Body of pancreas (tissue), 4 donors: ENCODE results near the gene SLC24A1. TPM values are rescaled to one million over a fixed set of nuclear protein-coding genes. Genes with fewer than 3 reads are reported as not detected.

Experiments
- ATAC-seq: fragments of 150-250 bp; one replicate; pipeline ENCODE4 v1.9.1; 2016
- DNase-seq, 4 donors: peaks; one replicate each; pipeline ENCODE4 v3.0.0-alpha.2; 2019
- H3K27ac ChIP-seq, 4 donors: fragments of 200-600 bp; sonication (generic); 1 replicate in 3 of 4; 2 replicates in 1 of 4; pipeline versions ENCODE4 v1.5.1 to v1.6.1; 2016 to 2019; ENCODE audit warnings: mild to moderate bottlenecking in 1 of 4, mixed read lengths in 1 of 4, moderate library complexity in 1 of 4
- H3K27me3 ChIP-seq, 2 donors: fragments of 200-600 bp; sonication (generic); one replicate each; pipeline ENCODE4 v1.6.0; 2016; ENCODE audit warnings: mild to moderate bottlenecking in 1 of 2
- H3K36me3 ChIP-seq, 2 donors: fragments of 200-600 bp; sonication (generic); replicated peaks in 1 of 2; 2 replicates each; pipeline ENCODE4 v1.5.1; 2016; ENCODE audit warnings: low read depth in 2 of 2; ENCODE audit not compliant: insufficient read depth in 1 of 2
- H3K4me1 ChIP-seq: fragments of 200-600 bp; sonication (generic); one replicate; pipeline ENCODE4 v1.6.0; 2016
- H3K4me3 ChIP-seq, 2 donors: fragments of 200-600 bp; sonication (generic); 1 replicate in 1 of 2; 2 replicates in 1 of 2; pipeline ENCODE4 v1.5.1; 2016 to 2019
- H3K9me3 ChIP-seq, 3 donors: fragments of 200-600 bp; sonication (generic); 1 replicate in 2 of 3; 2 replicates in 1 of 3; pipeline ENCODE4 v1.5.1; 2016
- POLR2A ChIP-seq, 3 donors: fragments of 450-650 bp; IDR thresholded peaks; one replicate each; pipeline ENCODE4 v1.6.1; 2016; ENCODE audit warnings: antibody characterized with exemption in 3 of 3, mild to moderate bottlenecking in 2 of 3
- WGBS, 2 donors: methylation state at CpG; one replicate each; pipeline ENCODE4 v1.1.5; 2017; 5-methylcytosine and 5-hydroxymethylcytosine counted together
- intact Hi-C: fragments of 100-400 bp; cut with DNase I; formaldehyde crosslinking; loops from one replicate; pipeline ENCODE4 v1.15.1; 2023
- total RNA-seq, 2 donors: library from RNA; depleted of rRNA; stranded (reverse); fragments of >200 nt; gene quantifications; one replicate each; pipeline ENCODE4 v1.1.0, GENCODE V29; 2016
- TF ChIP-seq, protein P1 (sequence below), 7 experiments: fragments of 450-650 bp in 4 of 7; fragments of 200-600 bp in 3 of 7; sonication (generic) in 3 of 7; IDR thresholded peaks; one replicate each; pipeline ENCODE4 v1.5.1; 2016 to 2019; ENCODE audit warnings: antibody characterized with exemption in 7 of 7

The SLC24A1 gene
- total RNA-seq, 2 donors from 2014 or later, result 3.6 to 9.6 TPM

- WGBS, 2 donors, result 100% methylated on average over 1 of the region's 1 CpG
- no peak for ATAC-seq
Measured at GRCh38 chr15:65603559-65603958, 18.2 kb upstream of the SLC24A1 start.

DNA sequence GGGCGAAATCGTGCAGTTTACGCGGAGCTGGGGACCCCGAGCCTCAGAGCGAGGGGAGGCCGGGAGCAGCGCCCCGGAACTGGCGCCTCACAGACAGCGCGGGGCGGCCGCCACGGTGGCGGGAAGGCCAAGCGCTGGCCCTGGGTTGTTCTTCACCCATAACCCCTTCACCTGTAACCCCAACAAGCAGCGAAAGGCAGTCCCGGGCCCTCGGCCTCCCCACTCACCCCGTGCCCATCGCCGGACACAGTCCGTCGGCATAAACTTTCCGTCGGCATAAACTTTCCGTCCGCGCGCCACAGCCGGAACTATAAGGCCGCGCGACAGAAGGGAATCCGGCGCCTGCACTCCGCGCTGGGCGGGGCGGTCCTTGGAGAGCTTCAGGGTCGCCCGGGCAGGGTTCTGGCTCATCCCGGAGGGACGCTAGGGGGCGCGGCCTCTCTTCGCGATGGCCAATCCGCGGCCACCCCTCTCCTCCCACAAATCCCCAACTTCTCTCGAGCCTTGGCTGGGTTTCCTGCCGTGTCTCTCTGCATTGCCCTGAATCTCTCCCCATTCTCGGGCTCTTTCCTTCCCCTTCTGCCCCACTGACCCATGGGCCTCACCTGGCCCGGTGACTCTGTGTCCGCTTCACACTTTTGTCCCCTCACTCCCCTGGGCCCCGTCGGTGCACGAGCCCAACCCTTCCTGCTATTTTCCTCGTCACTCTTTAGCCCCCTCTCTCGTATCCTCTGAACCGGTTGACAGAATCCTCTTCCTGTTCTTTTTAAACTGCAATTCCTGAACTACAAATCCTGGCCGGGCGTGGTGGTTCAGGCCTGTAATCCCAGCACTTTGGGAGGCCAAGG lies 10.6 kb upstream of the SLC24A1 start, which contains the start of gene INTS14:
TSS of gene INTS14 (minus strand) at position 261 of the 848 bp plus-strand sequence. CDS start 3,751 bp downstream, outside the sequence.
- 0 to 1% methylated on average over 34 to 64 of the region's 64 CpGs for WGBS, 2 donors
- peaks cover 25% of the 10 kb centered on the region for H3K4me1 ChIP-seq
- peak within 1 kb of the TSS; percentile 74 to 93 (median 90) for H3K27ac ChIP-seq
- H3K36me3 ChIP-seq, result no peaks in the 10 kb centered on the region
- no peaks in the 10 kb centered on the region for H3K27me3 ChIP-seq
- H3K4me3 ChIP-seq, result peak within 1 kb of the TSS; percentile 80 to 85
- DNase-seq, result peak; percentile 98 to 99 (median 98)
- peak; percentile 65 to 90 (median 90) for TF ChIP-seq POLR2A (IDR thresholded peaks at IDR 0.05)
- TF ChIP-seq, protein P1, sequence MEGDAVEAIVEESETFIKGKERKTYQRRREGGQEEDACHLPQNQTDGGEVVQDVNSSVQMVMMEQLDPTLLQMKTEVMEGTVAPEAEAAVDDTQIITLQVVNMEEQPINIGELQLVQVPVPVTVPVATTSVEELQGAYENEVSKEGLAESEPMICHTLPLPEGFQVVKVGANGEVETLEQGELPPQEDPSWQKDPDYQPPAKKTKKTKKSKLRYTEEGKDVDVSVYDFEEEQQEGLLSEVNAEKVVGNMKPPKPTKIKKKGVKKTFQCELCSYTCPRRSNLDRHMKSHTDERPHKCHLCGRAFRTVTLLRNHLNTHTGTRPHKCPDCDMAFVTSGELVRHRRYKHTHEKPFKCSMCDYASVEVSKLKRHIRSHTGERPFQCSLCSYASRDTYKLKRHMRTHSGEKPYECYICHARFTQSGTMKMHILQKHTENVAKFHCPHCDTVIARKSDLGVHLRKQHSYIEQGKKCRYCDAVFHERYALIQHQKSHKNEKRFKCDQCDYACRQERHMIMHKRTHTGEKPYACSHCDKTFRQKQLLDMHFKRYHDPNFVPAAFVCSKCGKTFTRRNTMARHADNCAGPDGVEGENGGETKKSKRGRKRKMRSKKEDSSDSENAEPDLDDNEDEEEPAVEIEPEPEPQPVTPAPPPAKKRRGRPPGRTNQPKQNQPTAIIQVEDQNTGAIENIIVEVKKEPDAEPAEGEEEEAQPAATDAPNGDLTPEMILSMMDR (IDR thresholded peaks at IDR 0.05), result peak; percentile 37 to 81 (median 58)
- intact Hi-C loops, result no loop called here
- ATAC-seq, result peak; percentile 99
- H3K9me3 ChIP-seq, result no peaks in the 10 kb centered on the region

More at GRCh38 chr15:65603559-65603958, 18.2 kb upstream of the SLC24A1 start:
- no peaks in the 10 kb centered on the region for H3K27me3 ChIP-seq
- H3K4me1 ChIP-seq, result no peaks in the 10 kb centered on the region
- no peak for DNase-seq
- no peak overlapping the region for H3K4me3 ChIP-seq
- no peaks in the 10 kb centered on the region for H3K9me3 ChIP-seq
- no peak overlapping the region for H3K27ac ChIP-seq
- intact Hi-C loops, result no loop called here
- peaks cover 0 to 1% of the 10 kb centered on the region in 2 donors for H3K36me3 ChIP-seq
- no peak for TF ChIP-seq POLR2A (IDR thresholded peaks at IDR 0.05)
- TF ChIP-seq, protein P1 (IDR thresholded peaks at IDR 0.05), result no peak

DNA sequence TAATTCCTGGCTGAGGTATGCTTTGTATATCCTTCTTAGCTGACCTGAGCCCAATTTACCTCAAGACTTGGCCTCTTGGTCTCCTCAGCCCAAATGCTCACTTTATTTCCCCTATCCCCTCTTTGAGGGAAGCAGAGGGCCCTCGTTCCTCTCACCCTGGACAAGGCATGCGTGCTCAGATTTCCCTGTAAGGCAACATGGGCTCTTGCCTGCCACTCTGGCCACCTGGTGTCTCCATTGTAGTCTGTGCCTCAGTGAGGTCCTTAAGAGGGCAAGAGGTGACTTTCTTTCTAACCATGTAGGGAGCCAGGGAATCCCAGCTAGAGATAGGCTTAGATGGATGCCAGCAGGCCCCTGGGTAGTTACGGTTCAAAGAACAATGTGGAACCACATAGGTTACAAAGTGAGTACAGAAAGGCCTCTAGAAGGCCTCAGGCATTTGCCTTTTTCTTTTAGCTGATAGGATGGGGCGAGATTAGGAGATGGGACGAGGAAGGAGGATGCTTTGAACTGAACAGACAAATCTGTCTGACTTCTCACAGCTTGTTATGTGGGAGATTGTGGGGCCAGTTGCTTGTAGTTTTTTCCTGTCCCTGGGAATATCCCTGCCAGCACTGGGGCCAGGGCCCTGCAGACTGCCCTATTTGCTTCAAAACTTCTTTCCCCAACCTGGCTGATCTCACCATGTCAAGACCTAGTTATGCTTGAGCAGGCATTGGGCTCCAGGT lies 9.7 kb upstream of the SLC24A1 start:
- Histone ChIP-seq H3K36me3 (no peaks in the 10 kb centered on the region), H3K9me3 (no peaks in the 10 kb centered on the region), H3K4me3 (no peak overlapping the region), H3K4me1 (peaks cover 25% of the 10 kb centered on the region), H3K27ac (peak overlapping the region; percentile 74 to 93 (median 90)), H3K27me3 (no peaks in the 10 kb centered on the region)
- no peak for ATAC-seq
- intact Hi-C loops, result no loop called here
- TF ChIP-seq, protein P1 (IDR thresholded peaks at IDR 0.05), result no peak
- TF ChIP-seq POLR2A (IDR thresholded peaks at IDR 0.05), result no peak
- WGBS, 2 donors, result 74 to 88% methylated on average over 4 to 5 of the region's 5 CpGs
- DNase-seq, result no peak

GRCh38 chr15:65612616-65612946 lies 9.2 kb upstream of the SLC24A1 start:
- H3K27ac ChIP-seq, result peak overlapping the region in 2 of 4 donors; percentile 90
- no peak overlapping the region for H3K4me3 ChIP-seq
- H3K9me3 ChIP-seq, result no peaks in the 10 kb centered on the region
- intact Hi-C loops, result no loop called here
- peaks cover 25% of the 10 kb centered on the region for H3K4me1 ChIP-seq
- H3K27me3 ChIP-seq, result no peaks in the 10 kb centered on the region
- H3K36me3 ChIP-seq, result no peaks in the 10 kb centered on the region
- ATAC-seq (no peak), DNase-seq (no peak)
- TF ChIP-seq POLR2A (IDR thresholded peaks at IDR 0.05), result no peak
- TF ChIP-seq, protein P1 (IDR thresholded peaks at IDR 0.05), result no peak
- WGBS, 2 donors, result 16 to 41% methylated on average over 2 of the region's 2 CpGs
